ENCODE results near the gene IGLL5.

IGLL5 gene

GRCh38 chr22:22929381-22930221 is 42.0 kb downstream of the IGLL5 start:
- DNase-seq: no peak

DNA sequence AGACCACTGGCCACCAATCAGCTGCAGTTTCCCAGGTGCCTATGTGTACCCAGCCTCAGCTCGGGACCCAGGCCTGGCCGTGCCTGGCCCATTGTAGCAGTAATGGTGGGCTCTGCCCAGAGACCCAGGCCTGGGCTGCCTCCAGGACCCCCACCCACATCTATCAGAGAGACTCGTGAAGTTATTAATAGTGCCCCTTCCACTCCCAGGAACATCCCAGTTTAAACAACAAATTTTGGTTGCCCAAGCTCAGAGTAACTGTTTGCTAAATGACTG is 42.5 kb downstream of the IGLL5 start:
- DNase-seq: no peak

GRCh38 chr22:22930571-22931556 is 43.2 kb downstream of the IGLL5 start:
- DNase-seq: no peak

GRCh38 chr22:22931557-22932270 is 44.1 kb downstream of the IGLL5 start:
- DNase-seq: no peak

GRCh38 chr22:22932512-22932941 is 44.9 kb downstream of the IGLL5 start:
- no peak for DNase-seq

DNA sequence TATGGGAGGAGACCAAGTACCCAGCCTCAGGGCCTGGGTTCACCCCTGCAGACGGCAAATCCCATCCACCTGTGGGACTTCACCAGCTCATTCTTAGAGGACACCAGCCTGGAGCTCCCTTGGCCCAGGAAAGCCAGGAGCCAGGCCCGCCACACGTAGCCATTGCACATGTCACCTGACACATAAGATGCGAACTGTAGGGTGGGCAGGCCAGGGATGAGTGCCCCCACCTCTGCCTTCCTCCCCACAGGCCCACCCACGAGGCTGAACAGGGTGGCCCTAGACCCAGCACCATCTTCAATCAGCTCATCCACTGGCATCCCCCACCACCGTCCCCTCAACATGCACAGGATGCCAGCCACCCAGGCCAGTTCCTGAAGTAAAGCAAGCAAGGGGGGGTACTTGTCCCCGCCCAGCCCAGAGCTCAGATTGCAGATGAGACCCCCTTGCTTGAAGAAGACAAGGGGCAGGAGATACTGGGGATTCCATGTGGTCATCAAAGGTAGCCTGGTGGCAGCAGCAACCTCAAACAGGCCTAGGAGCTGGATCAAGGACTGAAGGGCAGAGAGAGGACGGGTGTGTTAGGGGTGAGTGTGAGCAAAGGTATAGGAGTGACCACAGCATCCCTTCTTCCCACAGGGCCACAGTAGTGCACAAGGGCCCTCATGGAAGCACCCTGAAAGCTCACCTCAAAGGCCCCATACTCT is 45.6 kb downstream of the IGLL5 start:
- DNase-seq: no peak

- DNase-seq: no peak
Measured at GRCh38 chr22:22933807-22934542, 46.4 kb downstream of the IGLL5 start.

GRCh38 chr22:22934543-22935055 is 47.0 kb downstream of the IGLL5 start:
- no peak for DNase-seq

GRCh38 chr22:22935056-22935545 is 47.5 kb downstream of the IGLL5 start:
- no peak for DNase-seq

DNA sequence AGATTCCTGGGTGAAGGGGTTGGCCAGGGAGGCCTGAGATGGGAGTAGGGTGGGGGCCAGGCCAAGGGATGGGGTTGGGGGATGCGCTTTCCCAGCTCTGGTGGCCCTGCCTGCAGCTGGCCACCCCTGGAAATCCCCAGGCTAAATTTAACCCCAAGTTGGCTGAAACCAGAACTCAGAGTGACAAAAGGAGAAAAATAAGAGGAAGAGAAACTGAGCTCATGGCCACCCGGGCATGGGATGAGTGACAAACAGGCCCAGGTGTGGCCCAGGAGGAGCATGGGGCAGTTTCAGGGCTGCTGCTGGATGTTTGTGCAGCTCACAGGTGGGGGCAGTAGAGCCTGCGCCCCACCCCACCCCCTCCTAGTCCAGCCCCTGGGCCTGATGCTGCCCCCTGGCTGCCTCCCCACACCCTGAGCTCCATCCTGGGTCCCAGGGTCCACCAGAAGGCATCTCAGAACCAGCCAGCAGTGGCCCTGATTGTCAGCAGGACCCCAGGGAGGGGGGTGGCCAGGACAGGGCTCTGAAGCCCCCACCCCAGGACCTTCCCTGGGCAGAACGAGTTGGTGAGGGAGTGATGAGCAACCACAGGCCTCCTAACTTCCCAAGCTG is 48.0 kb downstream of the IGLL5 start:
- no peak for DNase-seq

- DNase-seq: no peak
Measured at GRCh38 chr22:22936180-22936914, 48.7 kb downstream of the IGLL5 start.

DNA sequence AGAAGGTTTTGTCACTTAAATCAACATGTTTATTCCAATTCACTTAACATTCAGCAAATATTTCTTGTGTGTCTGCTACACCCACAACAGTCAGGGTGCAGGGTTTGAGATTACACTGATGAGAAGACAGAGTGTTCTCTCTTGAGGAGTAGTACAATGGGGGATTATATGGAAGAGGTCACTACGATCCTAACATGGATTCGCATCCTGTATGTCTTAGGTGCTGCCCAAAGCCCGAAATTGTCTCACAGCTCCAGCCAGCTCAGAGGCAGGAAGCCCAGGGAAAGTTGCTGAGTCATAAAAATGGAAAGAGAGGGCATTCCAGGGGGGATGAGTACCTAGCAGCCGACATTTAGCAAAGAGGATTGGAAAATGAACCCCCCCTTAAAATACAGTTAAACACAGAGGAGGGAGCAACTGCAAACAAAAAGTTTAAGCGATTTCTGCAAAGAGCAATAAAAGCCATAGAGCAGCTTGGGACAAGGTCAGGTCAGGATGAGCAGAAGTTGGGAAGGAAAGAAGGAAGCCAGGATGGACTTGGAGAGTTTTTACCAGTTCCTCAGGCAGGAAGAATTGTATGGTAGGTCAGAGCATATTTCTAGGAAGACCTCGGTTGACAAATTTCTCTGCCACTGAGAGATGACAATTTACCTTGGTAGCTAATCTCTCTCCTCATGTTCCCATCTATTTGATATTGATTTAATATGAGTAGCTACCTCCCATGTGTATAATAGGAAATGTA is 49.5 kb downstream of the IGLL5 start:
- no peak for DNase-seq

DNA sequence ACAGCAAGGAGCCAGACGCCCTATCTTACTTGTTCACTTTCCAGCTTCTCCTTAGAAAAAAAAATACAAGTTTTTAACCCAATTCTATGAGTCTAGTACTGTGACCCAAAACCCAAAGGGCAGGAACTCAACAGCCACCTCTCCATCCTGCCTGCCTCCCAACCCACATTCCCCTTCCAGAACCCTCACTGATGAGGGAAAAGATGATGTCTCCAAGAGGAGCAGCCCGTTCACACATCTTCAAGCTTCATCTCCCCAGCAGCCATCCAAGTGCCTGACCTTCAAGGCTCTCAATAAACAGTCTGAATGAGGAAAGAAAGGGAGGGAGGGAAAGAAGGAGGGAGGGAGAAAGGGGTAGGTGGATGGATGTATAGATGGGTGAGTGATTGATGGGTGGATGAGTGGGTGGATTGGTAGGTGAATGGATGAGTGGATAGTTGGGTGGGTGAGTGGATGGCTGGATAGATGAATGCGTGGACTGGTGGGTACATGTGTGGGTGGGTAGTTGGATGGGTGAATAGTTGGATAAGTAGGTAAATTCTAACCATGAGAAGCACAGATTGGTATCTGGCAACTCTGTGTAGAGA is 50.4 kb downstream of the IGLL5 start:
- DNase-seq: no peak

GRCh38 chr22:22938672-22939587 is 51.3 kb downstream of the IGLL5 start:
- no peak for DNase-seq

- peak; percentile 6 for DNase-seq
Measured at GRCh38 chr22:22939588-22940368, 52.2 kb downstream of the IGLL5 start.

DNA sequence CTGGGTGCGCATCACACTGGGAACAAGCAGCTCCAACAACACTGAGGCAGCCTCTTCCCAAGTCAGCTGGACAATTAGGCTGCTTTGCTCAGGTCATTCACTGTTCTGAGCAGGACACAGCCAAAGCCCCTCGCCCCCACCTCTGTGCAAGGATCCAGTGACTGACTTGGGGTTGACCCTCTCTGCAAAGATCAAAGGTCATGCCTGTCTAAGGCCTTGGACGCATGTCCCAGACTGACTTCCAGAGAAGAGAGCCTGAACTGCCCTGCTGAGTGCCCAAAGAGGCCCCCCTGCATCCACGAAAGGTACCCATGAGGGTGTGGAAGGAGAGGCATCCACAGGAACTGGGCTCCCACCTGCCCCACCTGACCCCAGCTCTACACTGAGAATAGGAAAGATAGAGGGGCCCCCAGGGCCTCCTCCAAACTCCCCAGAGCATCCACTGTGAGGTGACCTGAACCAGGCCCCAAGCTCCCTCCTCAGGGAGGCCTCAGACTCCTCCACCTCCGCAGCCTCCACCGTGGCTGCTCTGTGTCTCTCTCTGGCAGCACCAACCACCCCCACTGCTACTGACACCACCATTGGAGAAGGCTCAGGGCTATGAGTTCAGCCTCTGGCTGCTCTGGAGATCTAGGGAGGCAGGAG is 53.5 kb downstream of the IGLL5 start:
- peak; percentile 28 for DNase-seq
